OCI-LY3 (cell line): Measurements from ENCODE around the gene HNRNPA3.

Experiments
- H2AFZ ChIP-seq: fragments of 200-600, 300-600 bp; shearing (Covaris generic); 2 replicates; pipeline ENCODE4 v1.6.0; 2014; ENCODE audit warnings: antibody characterized with exemption, low read depth, low read length
- H3K27ac ChIP-seq: fragments of 200-600, 300-600 bp; sonication (generic); 2 replicates; pipeline ENCODE4 v1.5.1; 2014; ENCODE audit warnings: mild to moderate bottlenecking, low read length, moderate library complexity, mixed read lengths
- H3K27me3 ChIP-seq: fragments of 200-600, 300-600 bp; sonication (generic); 2 replicates; pipeline ENCODE4 v1.6.1; 2014; ENCODE audit warnings: low read depth, low read length, mixed read lengths
- H3K36me3 ChIP-seq: fragments of 200-600, 300-600 bp; sonication (generic); replicated peaks from 2 replicates; pipeline ENCODE3; 2014; ENCODE audit warnings: low read depth, low read length, mixed read lengths
- H3K4me1 ChIP-seq: fragments of 300-600, 200-600 bp; sonication (generic); 2 replicates; pipeline ENCODE4 v1.6.1; 2014; ENCODE audit warnings: low read length, mixed read lengths
- H3K4me2 ChIP-seq: fragments of 200-600, 300-600 bp; sonication (generic); 2 replicates; pipeline ENCODE4 v1.6.1; 2014; ENCODE audit warnings: low read length, mixed read lengths
- H3K4me3 ChIP-seq: fragments of 300-600, 200-600 bp; sonication (generic); 2 replicates; pipeline ENCODE4 v1.5.1; 2014; ENCODE audit warnings: antibody characterized with exemption, mild to moderate bottlenecking, low read length, moderate library complexity
- H3K79me2 ChIP-seq: fragments of 300-600, 200-600 bp; shearing (Covaris generic); 2 replicates; pipeline ENCODE4 v1.6.1; 2014; ENCODE audit warnings: mild to moderate bottlenecking, low read length, mixed read lengths
- H3K9ac ChIP-seq: fragments of 300-600, 200-600 bp; shearing (Covaris generic); 2 replicates; pipeline ENCODE4 v1.6.0; 2014; ENCODE audit warnings: mild to moderate bottlenecking, low read length, moderate library complexity
- H3K9me3 ChIP-seq: fragments of 200-600, 300-600 bp; shearing (Covaris generic); 2 replicates; pipeline ENCODE4 v1.6.1; 2014; ENCODE audit warnings: low read length, mixed read lengths; ENCODE audit not compliant: insufficient read depth
- H4K20me1 ChIP-seq: fragments of 200-600, 300-600 bp; sonication (generic); 2 replicates; pipeline ENCODE4 v1.6.1; 2016; ENCODE audit warnings: low read length, mixed read lengths; ENCODE audit not compliant: insufficient read depth
- EZH2phosphoT487 ChIP-seq: fragments of 200-600 bp; shearing (Covaris generic); IDR thresholded peaks from 2 replicates; pipeline ENCODE4 v1.6.1; 2018; ENCODE audit warnings: antibody characterized with exemption, mixed run types, low read depth
- TF ChIP-seq, protein P1 (sequence below): fragments of 200-600, 300-600 bp; sonication (generic); IDR thresholded peaks from 2 replicates; pipeline ENCODE4 v1.5.1; 2014; ENCODE audit warnings: antibody characterized with exemption, low read length, low read depth

HNRNPA3 gene

DNA sequence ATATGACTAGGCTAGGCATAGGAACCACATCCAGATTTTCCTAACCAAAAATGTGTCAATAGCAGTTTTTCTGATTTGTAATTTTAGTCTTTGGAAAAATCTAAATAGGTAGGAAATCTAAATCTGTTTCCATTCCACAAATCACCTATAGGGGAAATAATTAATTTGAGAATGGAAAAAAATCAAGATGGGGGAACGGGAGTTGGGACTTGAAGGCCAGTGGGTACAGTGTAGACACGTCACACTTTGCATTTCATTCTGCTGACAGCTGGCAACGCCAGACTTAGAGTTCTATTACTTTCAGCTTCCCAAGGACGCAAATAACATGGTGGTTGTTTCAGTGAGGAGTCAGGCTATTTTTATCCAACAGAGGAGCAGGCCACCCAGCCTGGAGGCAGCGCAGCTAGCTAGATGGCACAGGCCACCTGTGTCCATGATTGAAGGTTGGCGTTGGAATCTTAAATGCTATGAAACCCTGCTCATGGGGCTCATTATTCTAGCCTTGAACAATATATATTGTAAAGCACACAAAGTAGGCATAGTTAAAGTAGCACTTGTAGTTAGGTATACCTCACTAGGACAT is 23.4 kb downstream of the HNRNPA3 start:
- Histone ChIP-seq H3K4me2 (no peak overlapping the region), H3K79me2 (peaks cover 55% of the 10 kb centered on the region), H3K36me3 (peaks cover 30% of the 10 kb centered on the region), H3K4me3 (no peak overlapping the region), H2AFZ (no peak overlapping the region), H3K27me3 (no peaks in the 10 kb centered on the region), H3K27ac (no peak overlapping the region), H3K9me3 (no peaks in the 10 kb centered on the region), H4K20me1 (peaks cover 40% of the 10 kb centered on the region), H3K9ac (no peak overlapping the region), H3K4me1 (peaks cover 16% of the 10 kb centered on the region)
- TF ChIP-seq EZH2phosphoT487, result no peak
- TF ChIP-seq, protein P1, sequence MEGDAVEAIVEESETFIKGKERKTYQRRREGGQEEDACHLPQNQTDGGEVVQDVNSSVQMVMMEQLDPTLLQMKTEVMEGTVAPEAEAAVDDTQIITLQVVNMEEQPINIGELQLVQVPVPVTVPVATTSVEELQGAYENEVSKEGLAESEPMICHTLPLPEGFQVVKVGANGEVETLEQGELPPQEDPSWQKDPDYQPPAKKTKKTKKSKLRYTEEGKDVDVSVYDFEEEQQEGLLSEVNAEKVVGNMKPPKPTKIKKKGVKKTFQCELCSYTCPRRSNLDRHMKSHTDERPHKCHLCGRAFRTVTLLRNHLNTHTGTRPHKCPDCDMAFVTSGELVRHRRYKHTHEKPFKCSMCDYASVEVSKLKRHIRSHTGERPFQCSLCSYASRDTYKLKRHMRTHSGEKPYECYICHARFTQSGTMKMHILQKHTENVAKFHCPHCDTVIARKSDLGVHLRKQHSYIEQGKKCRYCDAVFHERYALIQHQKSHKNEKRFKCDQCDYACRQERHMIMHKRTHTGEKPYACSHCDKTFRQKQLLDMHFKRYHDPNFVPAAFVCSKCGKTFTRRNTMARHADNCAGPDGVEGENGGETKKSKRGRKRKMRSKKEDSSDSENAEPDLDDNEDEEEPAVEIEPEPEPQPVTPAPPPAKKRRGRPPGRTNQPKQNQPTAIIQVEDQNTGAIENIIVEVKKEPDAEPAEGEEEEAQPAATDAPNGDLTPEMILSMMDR, result no peak

DNA sequence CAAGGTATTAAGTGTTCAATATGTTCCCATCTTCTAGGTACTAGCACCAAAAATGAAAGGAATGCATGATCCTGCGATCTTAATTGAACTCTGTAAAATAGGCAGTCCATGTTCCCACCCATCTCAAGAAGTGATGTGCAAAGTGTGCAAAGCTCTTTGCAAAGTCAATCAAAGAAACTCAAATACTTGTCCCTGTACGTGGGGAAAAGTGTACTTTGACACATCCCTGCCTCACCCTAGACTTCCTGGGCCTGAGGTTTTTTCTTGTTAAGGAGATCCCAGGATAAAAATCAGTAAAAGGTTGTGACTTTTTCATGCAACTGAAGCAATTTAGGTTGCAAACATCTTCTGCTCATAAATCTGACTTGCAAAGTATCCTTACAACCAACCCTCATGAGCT is 25.3 kb downstream of the HNRNPA3 start:
- H3K9ac ChIP-seq, result no peak overlapping the region
- H3K27ac ChIP-seq, result no peak overlapping the region
- H3K36me3 ChIP-seq, result peaks cover 13% of the 10 kb centered on the region
- no peaks in the 10 kb centered on the region for H3K9me3 ChIP-seq
- H3K27me3 ChIP-seq, result no peaks in the 10 kb centered on the region
- no peak overlapping the region for H2AFZ ChIP-seq
- no peak overlapping the region for H3K4me3 ChIP-seq
- peaks cover 48% of the 10 kb centered on the region for H4K20me1 ChIP-seq
- peaks cover 75% of the 10 kb centered on the region for H3K79me2 ChIP-seq
- H3K4me2 ChIP-seq, result no peak overlapping the region
- no peak for TF ChIP-seq EZH2phosphoT487
- TF ChIP-seq, protein P1, result no peak
- H3K4me1 ChIP-seq, result peaks cover 20% of the 10 kb centered on the region

DNA sequence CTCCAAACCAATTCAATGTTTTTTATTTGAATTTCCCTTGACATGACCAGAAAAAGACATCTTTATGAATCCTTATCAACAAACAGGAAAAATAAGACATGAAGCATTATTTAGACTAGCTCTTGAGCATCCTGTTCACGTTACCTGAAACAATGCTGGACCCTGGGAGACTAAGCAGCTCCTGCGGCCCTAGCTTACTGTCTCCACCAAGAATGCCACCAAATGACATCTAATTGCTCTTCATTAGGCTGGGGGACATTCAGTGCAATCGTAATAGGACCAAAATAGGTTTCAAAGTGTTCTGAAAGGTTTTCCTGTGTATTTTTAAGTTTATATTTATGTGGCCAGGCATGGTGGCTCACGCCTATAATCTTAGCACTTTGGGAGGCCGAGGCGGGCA is 26.5 kb downstream of the HNRNPA3 start:
- Histone ChIP-seq H3K36me3 (peaks cover 5% of the 10 kb centered on the region), H3K4me3 (no peak overlapping the region), H3K27ac (no peak overlapping the region), H4K20me1 (peaks cover 51% of the 10 kb centered on the region), H3K4me2 (no peak overlapping the region), H3K9ac (no peak overlapping the region), H3K9me3 (no peaks in the 10 kb centered on the region), H2AFZ (no peak overlapping the region), H3K4me1 (peaks cover 20% of the 10 kb centered on the region), H3K79me2 (peaks cover 84% of the 10 kb centered on the region), H3K27me3 (no peaks in the 10 kb centered on the region)
- TF ChIP-seq EZH2phosphoT487, result no peak
- TF ChIP-seq, protein P1, result no peak

DNA sequence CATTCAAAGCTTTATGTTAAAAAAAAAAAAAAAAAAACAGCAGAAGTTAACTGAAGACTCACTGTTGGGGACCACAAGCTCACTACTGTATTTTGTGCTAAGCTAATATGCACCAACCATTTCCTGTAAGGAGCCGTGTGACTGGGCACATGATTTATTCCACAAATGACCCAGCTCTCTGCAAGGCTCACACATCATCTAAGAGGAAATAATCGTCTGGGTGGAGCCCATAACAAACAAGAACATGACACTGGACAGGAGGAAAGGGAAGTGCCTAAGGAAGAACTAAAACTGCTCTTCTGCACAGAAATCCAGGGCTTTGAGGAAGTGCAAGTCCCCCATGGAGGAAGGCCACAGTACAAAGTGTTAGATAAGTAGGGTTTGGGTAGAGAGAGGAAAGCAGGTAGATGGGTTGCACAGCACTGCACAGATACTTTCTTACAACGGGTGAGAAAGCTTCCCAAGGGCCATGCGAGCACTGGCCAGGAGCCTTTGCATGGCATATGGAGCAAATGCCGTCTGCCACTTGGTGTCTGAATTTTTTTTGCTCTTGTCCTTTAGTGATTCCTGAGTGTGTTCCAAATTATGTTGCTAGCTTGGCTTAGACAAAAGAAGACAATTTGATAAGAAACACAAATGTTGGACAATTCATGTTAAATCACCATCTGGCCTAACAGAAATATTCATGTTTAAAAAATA is 27.5 kb downstream of the HNRNPA3 start:
- H3K79me2 ChIP-seq, result peaks cover 93% of the 10 kb centered on the region
- H3K9me3 ChIP-seq, result no peaks in the 10 kb centered on the region
- H4K20me1 ChIP-seq, result peaks cover 52% of the 10 kb centered on the region
- no peaks in the 10 kb centered on the region for H3K36me3 ChIP-seq
- H3K27me3 ChIP-seq, result no peaks in the 10 kb centered on the region
- no peak for TF ChIP-seq EZH2phosphoT487
- TF ChIP-seq, protein P1, result no peak
- H3K4me3 ChIP-seq, result peak overlapping the region; percentile 36
- H3K4me2 ChIP-seq, result peak overlapping the region; percentile 64
- peak overlapping the region; percentile 65 for H3K27ac ChIP-seq
- no peak overlapping the region for H2AFZ ChIP-seq
- peaks cover 20% of the 10 kb centered on the region for H3K4me1 ChIP-seq
- no peak overlapping the region for H3K9ac ChIP-seq
